Erythroblast (primary cell): ENCODE data around the gene MID1IP1.
A peak's percentile ranks its signal among the peaks of the same experiment; 100 is the strongest.

ENCODE experiments used
- DNase-seq, 2 experiments: peaks; one replicate each; lab custom pipeline; 2025; lab: John Stamatoyannopoulos, UW
- GATA1 ChIP-seq: IDR thresholded peaks from 2 replicates; pipeline ENCODE4 v1.6.1; 2011; ENCODE audit warnings: low read depth, mild to moderate bottlenecking, control low read depth, low read length, moderate library complexity
- POLR2A ChIP-seq: IDR thresholded peaks from 2 replicates; pipeline ENCODE4 v1.6.1; 2011; ENCODE audit warnings: mild to moderate bottlenecking, low read length

Gene MID1IP1

GRCh38 chrX:38800981-38801845 is at the start of gene MID1IP1:
MID1IP1 (plus strand) TSS chrX:38801459; CDS start chrX:38804947, 3,488 bp downstream.
- peak; percentile 94 for DNase-seq
- peak; percentile 89 for TF ChIP-seq POLR2A
- TF ChIP-seq GATA1 = no peak

GRCh38 chrX:38754102-38754790 is 47.0 kb upstream of the MID1IP1 start:
- TF ChIP-seq GATA1 (no peak), POLR2A (no peak)
- peak; percentile 69 to 81 for DNase-seq

- no peak for TF ChIP-seq POLR2A
- TF ChIP-seq GATA1 = no peak
- no peak for DNase-seq
These were observed 46.2 kb upstream of the MID1IP1 start for GRCh38 chrX:38754818-38755718.

- no peak for DNase-seq
- TF ChIP-seq POLR2A = no peak
- no peak for TF ChIP-seq GATA1
These were observed 40.4 kb upstream of the MID1IP1 start for GRCh38 chrX:38760883-38761282.

- no peak for TF ChIP-seq POLR2A
- no peak for TF ChIP-seq GATA1
- DNase-seq = peak; percentile 41 to 46
These were observed 33.2 kb upstream of the MID1IP1 start for GRCh38 chrX:38768079-38768478.

GRCh38 chrX:38770152-38770551 is 31.1 kb upstream of the MID1IP1 start:
- peak; percentile 44 to 59 for DNase-seq
- no peak for TF ChIP-seq GATA1
- TF ChIP-seq POLR2A = no peak

- no peak for DNase-seq
- no peak for TF ChIP-seq POLR2A
- TF ChIP-seq GATA1 = no peak
These were observed 27.0 kb upstream of the MID1IP1 start for GRCh38 chrX:38774249-38774648.

- TF ChIP-seq POLR2A (no peak), GATA1 (no peak)
- no peak for DNase-seq
These were observed 4.3 kb upstream of the MID1IP1 start for GRCh38 chrX:38796946-38797345.

GRCh38 chrX:38798956-38799355 is 2.3 kb upstream of the MID1IP1 start:
- TF ChIP-seq GATA1 = no peak
- no peak for TF ChIP-seq POLR2A
- DNase-seq = no peak

GRCh38 chrX:38799995-38800580 is 1.2 kb upstream of the MID1IP1 start:
- DNase-seq = peak; percentile 36 to 51
- no peak for TF ChIP-seq POLR2A

GRCh38 chrX:38803243-38803587 is 2.0 kb downstream of the MID1IP1 start:
- TF ChIP-seq GATA1 (no peak), POLR2A (no peak)
- DNase-seq = peak; percentile 70 to 71

GRCh38 chrX:38803588-38804431 is 2.6 kb downstream of the MID1IP1 start:
- DNase-seq = peak; percentile 91 to 93
- TF ChIP-seq POLR2A (peak; percentile 91), GATA1 (no peak)
